NCI-H748 treated with DMSO at 0.1 percent for 48 hours (cell line): ENCODE data around the gene APC.

Source experiments
- DNase-seq: peaks from one replicate; lab custom pipeline; 2025; lab: John Stamatoyannopoulos, UW

The APC gene

GRCh38 chr5:112737463-112738190 lies at the start of gene APC:
Gene APC, plus strand, starts transcription at chr5:112737885. Its CDS starts 17,006 bp downstream, at chr5:112754891.
- DNase-seq: peak; percentile 61

GRCh38 chr5:112689155-112689909 lies 48.4 kb upstream of the APC start:
- DNase-seq: no peak

- DNase-seq: no peak
Measured at GRCh38 chr5:112690605-112691338, 46.9 kb upstream of the APC start.

- no peak for DNase-seq
Measured at GRCh38 chr5:112691339-112691680, 46.4 kb upstream of the APC start.

- peak; percentile 18 for DNase-seq
Measured at GRCh38 chr5:112691758-112692157, 45.9 kb upstream of the APC start.

GRCh38 chr5:112692472-112692871 lies 45.2 kb upstream of the APC start:
- DNase-seq: no peak

- DNase-seq: no peak
Measured at GRCh38 chr5:112693301-112693700, 44.4 kb upstream of the APC start.

GRCh38 chr5:112694853-112695709 lies 42.6 kb upstream of the APC start:
- DNase-seq: no peak

- DNase-seq: no peak
Measured at GRCh38 chr5:112696786-112697185, 40.9 kb upstream of the APC start.

- no peak for DNase-seq
Measured at GRCh38 chr5:112697322-112697721, 40.4 kb upstream of the APC start.

GRCh38 chr5:112697833-112698232 lies 39.9 kb upstream of the APC start:
- DNase-seq: no peak

GRCh38 chr5:112703866-112704820 lies 33.5 kb upstream of the APC start:
- DNase-seq: no peak

- DNase-seq: no peak
Measured at GRCh38 chr5:112706446-112707016, 31.2 kb upstream of the APC start.

- peak; percentile 97 for DNase-seq
Measured at GRCh38 chr5:112707187-112708102, 30.2 kb upstream of the APC start.

GRCh38 chr5:112708103-112708622 lies 29.5 kb upstream of the APC start:
- DNase-seq: no peak

- no peak for DNase-seq
Measured at GRCh38 chr5:112709416-112709815, 28.3 kb upstream of the APC start.

- no peak for DNase-seq
Measured at GRCh38 chr5:112710896-112711295, 26.8 kb upstream of the APC start.

GRCh38 chr5:112711436-112711835 lies 26.2 kb upstream of the APC start:
- DNase-seq: no peak

- no peak for DNase-seq
Measured at GRCh38 chr5:112713206-112713605, 24.5 kb upstream of the APC start.
